H4 (cell line): Measurements from ENCODE around the gene AGAP1. TPM values are rescaled to one million over a fixed set of nuclear protein-coding genes. Genes with fewer than 3 reads are reported as not detected.

ENCODE experiments used
- DNase-seq: peaks from one replicate; pipeline ENCODE4 v3.0.0-alpha.2; 2015; ENCODE audit warnings: low spot score
- total RNA-seq: library from RNA; depleted of rRNA; stranded (reverse); fragments of >200 nt; shearing (Covaris generic); gene quantifications from 2 replicates; pipeline ENCODE4 v1.2.3, GENCODE V29; 2014

AGAP1 gene
- total RNA-seq, 1 experiment from 2014 or later: 7.0 TPM

GRCh38 chr2:235963853-235964577 is 470.2 kb downstream of the AGAP1 start:
- DNase-seq: no peak

- DNase-seq: no peak
Observed at GRCh38 chr2:235964787-235965390, 471.0 kb downstream of the AGAP1 start.

GRCh38 chr2:235966396-235966795 is 472.6 kb downstream of the AGAP1 start:
- DNase-seq: no peak

- DNase-seq: no peak
Observed at GRCh38 chr2:235966932-235967757, 473.3 kb downstream of the AGAP1 start.

GRCh38 chr2:235968155-235968554 is 474.3 kb downstream of the AGAP1 start:
- DNase-seq: no peak

- DNase-seq: no peak
Observed at GRCh38 chr2:235968616-235969324, 474.9 kb downstream of the AGAP1 start.

- no peak for DNase-seq
Observed at GRCh38 chr2:235970204-235971040, 476.6 kb downstream of the AGAP1 start.

GRCh38 chr2:235976516-235976915 is 482.7 kb downstream of the AGAP1 start:
- no peak for DNase-seq

GRCh38 chr2:235976956-235977355 is 483.1 kb downstream of the AGAP1 start:
- no peak for DNase-seq

GRCh38 chr2:235977445-235977844 is 483.6 kb downstream of the AGAP1 start:
- no peak for DNase-seq

- no peak for DNase-seq
Observed at GRCh38 chr2:235978022-235978421, 484.2 kb downstream of the AGAP1 start.

- DNase-seq: no peak
Observed at GRCh38 chr2:235979037-235979436, 485.2 kb downstream of the AGAP1 start.

- no peak for DNase-seq
Observed at GRCh38 chr2:235979753-235980435, 486.1 kb downstream of the AGAP1 start.

- DNase-seq: no peak
Observed at GRCh38 chr2:235981631-235982030, 487.8 kb downstream of the AGAP1 start.

- DNase-seq: no peak
Observed at GRCh38 chr2:235983016-235983415, 489.2 kb downstream of the AGAP1 start.

- DNase-seq: no peak
Observed at GRCh38 chr2:235984552-235984951, 490.7 kb downstream of the AGAP1 start.

GRCh38 chr2:235986361-235986760 is 492.5 kb downstream of the AGAP1 start:
- DNase-seq: no peak

GRCh38 chr2:235988271-235989015 is 494.6 kb downstream of the AGAP1 start:
- DNase-seq: no peak

GRCh38 chr2:235989591-235989990 is 495.7 kb downstream of the AGAP1 start:
- DNase-seq: no peak

GRCh38 chr2:235990344-235990743 is 496.5 kb downstream of the AGAP1 start:
- no peak for DNase-seq
